ENCODE measurements around the gene CNFN.

CNFN gene, protein sequence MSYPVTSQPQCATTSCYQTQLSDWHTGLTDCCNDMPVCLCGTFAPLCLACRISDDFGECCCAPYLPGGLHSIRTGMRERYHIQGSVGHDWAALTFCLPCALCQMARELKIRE

DNA sequence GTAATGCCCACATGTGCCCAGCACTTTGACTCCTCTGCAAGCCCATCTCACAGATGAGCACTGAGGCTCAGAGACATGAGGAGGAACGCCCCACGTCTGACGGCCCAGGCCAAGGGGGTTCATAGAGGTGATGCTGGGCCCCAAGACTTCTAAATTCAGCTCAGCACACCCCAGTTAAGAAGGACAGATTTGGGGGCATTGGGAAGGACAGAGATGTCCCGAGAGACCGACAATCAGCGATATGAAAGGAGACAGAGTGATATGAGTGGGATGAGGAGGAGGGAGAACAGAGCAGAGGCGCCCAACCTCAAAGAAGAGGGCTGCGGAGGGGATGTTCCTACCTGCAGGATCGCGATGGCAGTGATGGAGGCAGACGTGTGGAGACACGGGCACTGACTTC lies at the start of gene CNFN:
Gene CNFN, minus strand, starts transcription at position 399 of the 400 bp plus-strand sequence. CDS start 1,260 bp downstream, outside the sequence.
- no peak within 1 kb of the TSS for H3K9ac ChIP-seq (ENCODE audit: low read length)
- no peaks in the 10 kb centered on the region for H3K36me3 ChIP-seq (ENCODE audit: control insufficient read depth, insufficient read depth, low read length)
- H3K27ac ChIP-seq (ENCODE audit: low read depth, low read length): no peak within 1 kb of the TSS
- H3K9me3 ChIP-seq (ENCODE audit: control insufficient read depth, insufficient read depth, low read depth, low read length): no peaks in the 10 kb centered on the region
- no peak within 1 kb of the TSS for H3K4me3 ChIP-seq (ENCODE audit: low read depth, low read length)
- H3K4me1 ChIP-seq (ENCODE audit: control insufficient read depth, insufficient read depth, low read length): 0 out of 2 replicates have a peak, but pooled peaks cover 5% of the 10 kb centered on the region
- peaks cover 43% of the 10 kb centered on the region for H3K27me3 ChIP-seq (ENCODE audit: control insufficient read depth, insufficient read depth, low read length)

- Histone ChIP-seq H3K36me3 (ENCODE audit: control insufficient read depth, insufficient read depth, low read length) (no peaks in the 10 kb centered on the region), H3K27ac (ENCODE audit: low read depth, low read length) (no peak overlapping the region), H3K4me1 (ENCODE audit: control insufficient read depth, insufficient read depth, low read length) (peaks cover 4% of the 10 kb centered on the region), H3K9ac (ENCODE audit: low read length) (no peak overlapping the region), H3K9me3 (ENCODE audit: control insufficient read depth, insufficient read depth, low read depth, low read length) (no peaks in the 10 kb centered on the region), H3K27me3 (ENCODE audit: control insufficient read depth, insufficient read depth, low read length) (peaks cover 6% of the 10 kb centered on the region), H3K4me3 (ENCODE audit: low read depth, low read length) (no peak overlapping the region)
Observed at GRCh38 chr19:42436006-42436405, 45.9 kb upstream of the CNFN start.

- Histone ChIP-seq H3K27ac (ENCODE audit: low read depth, low read length) (no peak overlapping the region), H3K4me1 (ENCODE audit: control insufficient read depth, insufficient read depth, low read length) (peaks cover 4% of the 10 kb centered on the region), H3K27me3 (ENCODE audit: control insufficient read depth, insufficient read depth, low read length) (no peaks in the 10 kb centered on the region), H3K9me3 (ENCODE audit: control insufficient read depth, insufficient read depth, low read depth, low read length) (no peaks in the 10 kb centered on the region), H3K4me3 (ENCODE audit: low read depth, low read length) (no peak overlapping the region), H3K9ac (ENCODE audit: low read length) (no peak overlapping the region), H3K36me3 (ENCODE audit: control insufficient read depth, insufficient read depth, low read length) (no peaks in the 10 kb centered on the region)
Observed at GRCh38 chr19:42435316-42435715, 45.2 kb upstream of the CNFN start.

DNA sequence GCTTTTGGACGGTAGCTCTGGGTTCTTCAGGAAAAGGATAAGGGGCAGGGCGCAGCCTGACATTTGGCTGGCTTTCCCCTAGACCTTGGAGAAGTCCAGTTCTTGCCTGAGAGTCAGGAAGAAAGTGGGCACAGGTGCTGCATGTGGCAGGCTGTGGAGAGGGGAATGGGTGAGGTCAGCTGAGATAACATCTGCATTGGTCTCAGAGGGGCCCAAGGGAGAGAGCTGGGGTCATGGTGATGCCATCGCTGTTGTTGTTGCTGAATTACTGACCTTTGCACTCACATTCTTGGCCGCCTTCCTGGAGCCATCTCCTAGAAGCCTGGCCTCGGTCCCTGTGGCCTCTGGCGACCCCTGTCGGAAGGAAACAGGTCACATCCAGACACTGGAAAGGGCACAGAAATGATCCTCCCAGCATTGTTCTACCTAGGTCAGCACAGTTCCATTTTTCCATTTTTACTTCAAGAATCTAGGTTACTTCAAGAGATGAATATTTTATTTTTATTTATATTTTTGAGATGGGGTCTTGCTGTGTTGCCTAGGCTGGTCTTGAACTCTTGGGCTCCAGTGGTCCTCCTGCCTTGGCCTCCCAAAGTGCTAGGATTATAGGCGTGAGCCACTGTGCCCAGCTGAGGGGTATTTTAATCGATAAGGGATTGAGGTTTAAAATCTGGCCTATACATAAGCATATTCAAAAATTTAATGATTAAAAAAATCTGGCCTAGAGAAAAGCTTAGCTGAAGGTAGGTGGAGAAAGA lies 43.6 kb upstream of the CNFN start:
- no peaks in the 10 kb centered on the region for H3K27me3 ChIP-seq (ENCODE audit: control insufficient read depth, insufficient read depth, low read length)
- H3K36me3 ChIP-seq (ENCODE audit: control insufficient read depth, insufficient read depth, low read length): no peaks in the 10 kb centered on the region
- H3K4me1 ChIP-seq (ENCODE audit: control insufficient read depth, insufficient read depth, low read length): peaks cover 4% of the 10 kb centered on the region
- no peak overlapping the region for H3K27ac ChIP-seq (ENCODE audit: low read depth, low read length)
- H3K9ac ChIP-seq (ENCODE audit: low read length): no peak overlapping the region
- no peak overlapping the region for H3K4me3 ChIP-seq (ENCODE audit: low read depth, low read length)
- no peaks in the 10 kb centered on the region for H3K9me3 ChIP-seq (ENCODE audit: control insufficient read depth, insufficient read depth, low read depth, low read length)

- Histone ChIP-seq H3K4me3 (ENCODE audit: low read depth, low read length) (no peak overlapping the region), H3K36me3 (ENCODE audit: control insufficient read depth, insufficient read depth, low read length) (no peaks in the 10 kb centered on the region), H3K27ac (ENCODE audit: low read depth, low read length) (no peak overlapping the region), H3K9me3 (ENCODE audit: control insufficient read depth, insufficient read depth, low read depth, low read length) (no peaks in the 10 kb centered on the region), H3K4me1 (ENCODE audit: control insufficient read depth, insufficient read depth, low read length) (peaks cover 4% of the 10 kb centered on the region), H3K9ac (ENCODE audit: low read length) (no peak overlapping the region), H3K27me3 (ENCODE audit: control insufficient read depth, insufficient read depth, low read length) (peaks cover 7% of the 10 kb centered on the region)
Observed at GRCh38 chr19:42431486-42431885, 41.4 kb upstream of the CNFN start.

GRCh38 chr19:42428676-42429075 lies 38.6 kb upstream of the CNFN start:
- H3K27me3 ChIP-seq (ENCODE audit: control insufficient read depth, insufficient read depth, low read length): peaks cover 31% of the 10 kb centered on the region
- no peaks in the 10 kb centered on the region; the same call in 1 of the 2 replicates for H3K9me3 ChIP-seq (ENCODE audit: control insufficient read depth, insufficient read depth, low read depth, low read length)
- H3K4me1 ChIP-seq (ENCODE audit: control insufficient read depth, insufficient read depth, low read length): peaks cover 9% of the 10 kb centered on the region
- no peak overlapping the region for H3K27ac ChIP-seq (ENCODE audit: low read depth, low read length)
- no peak overlapping the region for H3K4me3 ChIP-seq (ENCODE audit: low read depth, low read length)
- no peak overlapping the region for H3K9ac ChIP-seq (ENCODE audit: low read length)
- H3K36me3 ChIP-seq (ENCODE audit: control insufficient read depth, insufficient read depth, low read length): no peaks in the 10 kb centered on the region

GRCh38 chr19:42427313-42427712 lies 37.2 kb upstream of the CNFN start, which contains the start of gene LIPE:
Gene LIPE, minus strand, starts transcription at chr19:42427388. Its CDS starts 239 bp downstream, at chr19:42427149.
- Histone ChIP-seq H3K4me1 (ENCODE audit: control insufficient read depth, insufficient read depth, low read length) (peaks cover 6% of the 10 kb centered on the region), H3K9me3 (ENCODE audit: control insufficient read depth, insufficient read depth, low read depth, low read length) (no peaks in the 10 kb centered on the region; the same call in 1 of the 2 replicates), H3K27me3 (ENCODE audit: control insufficient read depth, insufficient read depth, low read length) (peaks cover 42% of the 10 kb centered on the region), H3K36me3 (ENCODE audit: control insufficient read depth, insufficient read depth, low read length) (no peaks in the 10 kb centered on the region), H3K9ac (ENCODE audit: low read length) (no peak within 1 kb of the TSS), H3K4me3 (ENCODE audit: low read depth, low read length) (no peak within 1 kb of the TSS), H3K27ac (ENCODE audit: low read depth, low read length) (no peak within 1 kb of the TSS)

DNA sequence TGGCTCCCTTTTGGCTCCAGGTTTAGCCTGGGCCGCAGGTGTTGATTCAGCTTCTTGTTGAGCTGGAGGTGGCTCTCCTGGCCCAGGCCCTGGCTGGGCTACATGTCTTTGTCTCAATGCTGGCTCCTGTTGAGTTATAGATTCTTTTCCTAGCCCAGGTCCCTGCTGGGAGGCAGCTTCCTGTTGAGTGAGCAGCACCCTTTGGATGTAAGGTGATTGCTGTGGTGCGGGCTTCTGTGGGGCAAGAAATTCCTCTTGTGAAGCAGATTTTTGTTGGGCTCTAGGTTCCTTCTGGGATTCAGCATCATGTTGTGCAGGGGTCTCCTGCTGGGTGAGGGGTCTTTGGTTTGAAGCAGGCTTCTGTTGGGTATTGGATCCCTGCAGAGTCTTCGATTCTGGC lies 36.5 kb upstream of the CNFN start:
- H3K36me3 ChIP-seq (ENCODE audit: control insufficient read depth, insufficient read depth, low read length): no peaks in the 10 kb centered on the region
- no peak overlapping the region for H3K4me3 ChIP-seq (ENCODE audit: low read depth, low read length)
- no peak overlapping the region for H3K9ac ChIP-seq (ENCODE audit: low read length)
- peaks cover 49% of the 10 kb centered on the region for H3K27me3 ChIP-seq (ENCODE audit: control insufficient read depth, insufficient read depth, low read length)
- no peak overlapping the region for H3K27ac ChIP-seq (ENCODE audit: low read depth, low read length)
- peaks cover 6% of the 10 kb centered on the region for H3K4me1 ChIP-seq (ENCODE audit: control insufficient read depth, insufficient read depth, low read length)
- no peaks in the 10 kb centered on the region; the same call in 1 of the 2 replicates for H3K9me3 ChIP-seq (ENCODE audit: control insufficient read depth, insufficient read depth, low read depth, low read length)

DNA sequence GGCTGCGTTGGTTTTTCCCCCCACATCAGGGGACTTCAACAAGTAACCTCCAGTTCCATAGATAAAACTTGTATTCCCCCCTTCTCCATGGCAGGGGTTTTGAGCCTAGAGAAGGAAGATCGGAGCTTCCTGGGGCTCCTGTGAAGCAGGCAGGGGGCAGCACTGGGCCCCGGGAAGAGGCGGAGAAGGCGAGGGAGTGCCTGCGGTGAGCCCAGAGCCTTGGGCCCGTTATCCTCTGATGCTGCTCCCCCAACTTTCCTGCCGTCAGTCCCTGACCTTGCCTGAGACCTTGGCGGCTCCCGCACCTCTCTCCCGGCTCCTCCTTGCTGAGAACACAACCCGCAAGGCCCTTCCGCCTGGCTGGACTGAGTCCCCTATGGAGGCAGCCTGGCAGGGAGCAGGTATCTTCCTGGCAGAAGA lies 34.6 kb upstream of the CNFN start:
- H3K36me3 ChIP-seq (ENCODE audit: control insufficient read depth, insufficient read depth, low read length): no peaks in the 10 kb centered on the region
- H3K4me3 ChIP-seq (ENCODE audit: low read depth, low read length): no peak overlapping the region
- peaks cover 63% of the 10 kb centered on the region for H3K27me3 ChIP-seq (ENCODE audit: control insufficient read depth, insufficient read depth, low read length)
- no peak overlapping the region for H3K27ac ChIP-seq (ENCODE audit: low read depth, low read length)
- peaks cover 9% of the 10 kb centered on the region for H3K4me1 ChIP-seq (ENCODE audit: control insufficient read depth, insufficient read depth, low read length)
- H3K9me3 ChIP-seq (ENCODE audit: control insufficient read depth, insufficient read depth, low read depth, low read length): no peaks in the 10 kb centered on the region; the same call in 1 of the 2 replicates
- H3K9ac ChIP-seq (ENCODE audit: low read length): no peak overlapping the region

DNA sequence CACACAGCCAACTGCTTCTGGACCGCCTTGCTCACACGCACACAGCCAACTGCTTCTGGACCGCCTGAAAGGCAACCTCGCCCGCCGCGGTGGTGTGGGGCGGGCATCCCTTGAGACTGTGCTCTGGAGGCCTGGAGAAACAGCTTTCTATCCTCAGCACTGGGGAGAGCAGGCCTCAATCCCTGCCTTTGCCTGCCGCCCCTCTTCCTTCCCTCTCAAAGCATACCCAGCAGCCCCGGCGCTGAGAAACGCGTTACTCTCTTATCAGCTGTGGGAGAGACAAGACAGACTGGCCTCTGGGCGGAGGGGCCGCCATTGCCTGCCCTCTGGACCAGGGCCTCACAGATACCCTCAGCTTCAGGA lies 34.2 kb upstream of the CNFN start:
- Histone ChIP-seq H3K4me3 (ENCODE audit: low read depth, low read length) (no peak overlapping the region), H3K27me3 (ENCODE audit: control insufficient read depth, insufficient read depth, low read length) (peaks cover 63% of the 10 kb centered on the region), H3K9ac (ENCODE audit: low read length) (no peak overlapping the region), H3K27ac (ENCODE audit: low read depth, low read length) (no peak overlapping the region), H3K4me1 (ENCODE audit: control insufficient read depth, insufficient read depth, low read length) (peaks cover 9% of the 10 kb centered on the region), H3K9me3 (ENCODE audit: control insufficient read depth, insufficient read depth, low read depth, low read length) (no peaks in the 10 kb centered on the region; the same call in 1 of the 2 replicates), H3K36me3 (ENCODE audit: control insufficient read depth, insufficient read depth, low read length) (no peaks in the 10 kb centered on the region)

Measured in HUES6 (cell line).